Omental fat pad (tissue), 4 donors: ENCODE measurements around the gene EIF4E. TPM values are rescaled to one million over a fixed set of nuclear protein-coding genes. Genes with fewer than 3 reads are reported as not detected.

ENCODE experiments used
- ATAC-seq: fragments of 150-250 bp; one replicate; pipeline ENCODE4 v1.9.1; 2016; ENCODE audit warnings: mild to moderate bottlenecking, moderate library complexity; ENCODE audit not compliant: low FRiP score
- DNase-seq: peaks from one replicate; pipeline ENCODE4 v3.0.0-alpha.2; 2019; ENCODE audit warnings: low spot score
- CTCF ChIP-seq, 3 donors: fragments of 450-650 bp; IDR thresholded peaks; one replicate each; pipeline ENCODE4 v1.5.1; 2016 to 2017; ENCODE audit warnings: antibody characterized with exemption in 3 of 3, mild to moderate bottlenecking in 3 of 3, moderate library complexity in 2 of 3
- total RNA-seq, 4 donors: library from RNA; depleted of rRNA; stranded (reverse); fragments of >200 nt; gene quantifications; one replicate each; pipeline ENCODE4 v1.1.0, GENCODE V29; 2016

EIF4E gene
- total RNA-seq, result 100 to 1,000 TPM in 1 of 4 donors, 10 to 100 TPM in 3; 62.5 to 208 (median 74.1) TPM

GRCh38 chr4:98928505-98929340, at the start of gene EIF4E:
EIF4E (minus strand) TSS chr4:98929133; CDS start chr4:98929112, 21 bp downstream.
- peak; percentile 90 for DNase-seq
- ATAC-seq, result peak; percentile 84
- TF ChIP-seq CTCF (IDR thresholded peaks at IDR 0.05), result no peak

GRCh38 chr4:98977557-98977956, 48.6 kb upstream of the EIF4E start:
- ATAC-seq (no peak), DNase-seq (no peak)
- no peak for TF ChIP-seq CTCF (IDR thresholded peaks at IDR 0.05)

- no peak for ATAC-seq
- DNase-seq, result no peak
- no peak for TF ChIP-seq CTCF (IDR thresholded peaks at IDR 0.05)
These were observed 47.8 kb upstream of the EIF4E start for GRCh38 chr4:98976716-98977115.

- no peak for DNase-seq
- no peak for TF ChIP-seq CTCF (IDR thresholded peaks at IDR 0.05)
- no peak for ATAC-seq
These were observed 41.2 kb upstream of the EIF4E start for GRCh38 chr4:98969878-98970785.

- DNase-seq (no peak), ATAC-seq (no peak)
- TF ChIP-seq CTCF (IDR thresholded peaks at IDR 0.05), result no peak
These were observed 38.9 kb upstream of the EIF4E start for GRCh38 chr4:98967786-98968329.

GRCh38 chr4:98966926-98967325, 38.0 kb upstream of the EIF4E start:
- TF ChIP-seq CTCF (IDR thresholded peaks at IDR 0.05), result no peak
- DNase-seq, result no peak
- ATAC-seq, result no peak
